Upper lobe of left lung (tissue), 4 donors: ENCODE measurements around the gene RYR1.

Source experiments
- CTCF ChIP-seq, 6 experiments: fragments of 450-650 bp in 4 of 6; fragments of 200-600 bp in 2 of 6; sonication (generic) in 2 of 6; IDR thresholded peaks; one replicate each; pipeline ENCODE4 v1.5.1; 2016 to 2019; ENCODE audit warnings: antibody characterized with exemption in 6 of 6
- POLR2A ChIP-seq, 4 donors: fragments of 450-650 bp; IDR thresholded peaks; one replicate each; pipeline ENCODE4 v1.5.1; 2016 to 2017; ENCODE audit warnings: antibody characterized with exemption in 4 of 4, mild to moderate bottlenecking in 2 of 4
- POLR2AphosphoS5 ChIP-seq, 2 donors: sonication (generic); formaldehyde crosslinking; IDR thresholded peaks; one replicate each; pipeline ENCODE4 v1.5.1; 2017; ENCODE audit warnings: antibody characterized with exemption in 2 of 2

- TF ChIP-seq CTCF (IDR thresholded peaks at IDR 0.05) (no peak), POLR2A (IDR thresholded peaks at IDR 0.05) (peak in 1 of 4 donors; percentile 29), POLR2AphosphoS5 (IDR thresholded peaks at IDR 0.05) (no peak)
Observed at GRCh38 chr19:38395381-38396114, 37.9 kb upstream of the RYR1 start.
